Endothelial cell of umbilical vein (primary cell): ENCODE results near the gene INSYN2B. TPM values are rescaled to one million over a fixed set of nuclear protein-coding genes. Genes with fewer than 3 reads are reported as not detected.

ENCODE experiments used
- BruUV-seq: library from RNA; stranded (reverse); fragments of 400-500 nt; replicated peaks from 2 replicates; lab custom pipeline; 2021; lab: Mats Ljungman, UMichigan
- CTCF ChIA-PET: fragments of 300-600, 350-600 bp; sonication (Branson Sonifier 250); formaldehyde crosslinking; loops from one replicate; lab custom pipeline; 2021; ENCODE audit warnings: antibody characterized with exemption, inconsistent platforms; lab: Charles Lee
- POLR2A ChIA-PET: fragments of 300-600, 350-600 bp; sonication (Branson Sonifier 250); formaldehyde crosslinking; loops from one replicate; lab custom pipeline; 2021; ENCODE audit warnings: antibody characterized with exemption, inconsistent platforms; lab: Charles Lee
- DNase-seq: peaks from one replicate; pipeline ENCODE4 v3.0.0-alpha.2; 2011; ENCODE audit warnings: low read depth, low spot score
- FAIRE-seq: peaks from 2 replicates; lab custom pipeline; 2011; peaks lifted over from hg19 to GRCh38; lab: Jason Lieb, UNC
- H2AFZ ChIP-seq: 2 replicates; pipeline ENCODE4 v1.6.0; 2012; ENCODE audit warnings: low read depth, low read length, control low read depth, inconsistent platforms
- H3K27ac ChIP-seq: 2 replicates; pipeline ENCODE4 v1.5.1; 2011; ENCODE audit warnings: low read depth, mild to moderate bottlenecking, control low read depth, low read length, moderate library complexity; ENCODE audit not compliant: insufficient read depth
- H3K27me3 ChIP-seq, 2 experiments: 2 replicates each; pipeline versions ENCODE4 v1.6.0 to v1.6.1; 2011; ENCODE audit warnings: low read length in 2 of 2, mixed read lengths in 1 of 2; ENCODE audit not compliant: control insufficient read depth in 2 of 2, insufficient read depth in 2 of 2
- H3K36me3 ChIP-seq, 2 experiments: 2 replicates in 1 of 2; 3 replicates in 1 of 2; pipeline ENCODE4 v1.5.1; 2011; ENCODE audit warnings: low read length in 2 of 2, mild to moderate bottlenecking in 1 of 2, moderate library complexity in 1 of 2; ENCODE audit not compliant: control insufficient read depth in 2 of 2, insufficient read depth in 2 of 2; ENCODE audit errors: extremely low read depth in 1 of 2
- H3K4me1 ChIP-seq: 3 replicates; pipeline ENCODE4 v1.5.1; 2011; ENCODE audit warnings: mild to moderate bottlenecking, low read length; ENCODE audit not compliant: control insufficient read depth, insufficient read depth; ENCODE audit errors: extremely low read depth
- H3K4me2 ChIP-seq: 2 replicates; pipeline ENCODE4 v1.6.1; 2011; ENCODE audit warnings: low read length, control low read depth, mixed read lengths; ENCODE audit not compliant: insufficient read depth
- H3K4me3 ChIP-seq, 3 experiments: fragments of 200-600 bp in 1 of 3; sonication (generic), shearing (Covaris generic) in 1 of 3; replicated peaks in 1 of 3; 2 replicates each; pipeline ENCODE4 v1.5.1; 2011 to 2016; ENCODE audit warnings: control low read depth in 3 of 3, low read length in 3 of 3, mild to moderate bottlenecking in 2 of 3, inconsistent platforms in 1 of 3, low read depth in 1 of 3, moderate library complexity in 1 of 3; ENCODE audit not compliant: insufficient read depth in 1 of 3
- H3K79me2 ChIP-seq: 2 replicates; pipeline ENCODE4 v1.6.0; 2012; ENCODE audit warnings: low read length, inconsistent platforms; ENCODE audit not compliant: control insufficient read depth, insufficient read depth
- H3K9ac ChIP-seq: replicated peaks from 2 replicates; pipeline ENCODE3; 2011; ENCODE audit warnings: low read length, control low read depth; ENCODE audit not compliant: insufficient read depth; ENCODE audit errors: extremely low read depth
- H3K9me1 ChIP-seq: replicated peaks from 3 replicates; pipeline ENCODE4 v1.6.0; 2011; ENCODE audit warnings: mild to moderate bottlenecking, low read length; ENCODE audit not compliant: control insufficient read depth, insufficient read depth; ENCODE audit errors: extremely low read depth
- H3K9me3 ChIP-seq: replicated peaks from 2 replicates; pipeline ENCODE4 v1.5.1; 2012; ENCODE audit warnings: low read length, inconsistent platforms; ENCODE audit not compliant: control insufficient read depth, insufficient read depth
- H4K20me1 ChIP-seq: replicated peaks from 2 replicates; pipeline ENCODE3; 2011; ENCODE audit warnings: mild to moderate bottlenecking, low read length; ENCODE audit not compliant: control insufficient read depth, insufficient read depth; ENCODE audit errors: extremely low read depth
- EZH2 ChIP-seq: IDR thresholded peaks from 2 replicates; pipeline ENCODE4 v1.6.1; 2012; ENCODE audit warnings: borderline replicate concordance, low read depth, mild to moderate bottlenecking, moderate library complexity, low read length, inconsistent platforms; ENCODE audit not compliant: severe bottlenecking
- FOS ChIP-seq: IDR thresholded peaks from 2 replicates; pipeline ENCODE4 v1.6.1; 2011; ENCODE audit warnings: mild to moderate bottlenecking, low read length, moderate library complexity, borderline replicate concordance; ENCODE audit not compliant: insufficient read depth
- GATA2 ChIP-seq: IDR thresholded peaks from 2 replicates; pipeline ENCODE4 v1.7.0; 2011; ENCODE audit warnings: low read depth, mild to moderate bottlenecking, moderate library complexity, mixed read lengths, low read length; ENCODE audit not compliant: insufficient read length, insufficient read depth
- MYC ChIP-seq: IDR thresholded peaks from one replicate; pipeline ENCODE4 v1.6.1; 2011; ENCODE audit warnings: mild to moderate bottlenecking, low read depth, low read length
- POLR2A ChIP-seq: IDR thresholded peaks from 2 replicates; pipeline ENCODE4 v1.6.1; 2012; ENCODE audit warnings: low read depth, mild to moderate bottlenecking, control low read depth, low read length
- POLR2AphosphoS5 ChIP-seq: IDR thresholded peaks from 2 replicates; pipeline ENCODE4 v1.6.1; 2012; ENCODE audit warnings: low read depth, mild to moderate bottlenecking, control low read depth, low read length, moderate library complexity; ENCODE audit not compliant: insufficient read depth
- dilution Hi-C: fragments of 300-500 bp; cut with MboI; formaldehyde crosslinking; loops from one replicate; pipeline ENCODE4 v1.15.0; 2019; ENCODE audit warnings: low sequenced_read_pairs; ENCODE audit not compliant: extremely low pct_ligation_motif_present
- intact Hi-C: fragments of 100-400 bp; cut with micrococcal nuclease; formaldehyde crosslinking; loops from one replicate; pipeline ENCODE4 v1.10.0; 2022
- polyA plus RNA-seq, 4 experiments: library from polyadenylated mRNA; depleted of rRNA in 3 of 4; stranded (reverse) in 3 of 4; unstranded in 1 of 4; fragments of >200 nt; gene quantifications; 2 replicates each; pipeline versions ENCODE4 v1.2.1 to v1.2.3, GENCODE V29; 2011 to 2012; ENCODE audit warnings: missing spikeins in 1 of 4
- total RNA-seq: library from RNA; stranded (reverse); gene quantifications from 2 replicates; pipeline ENCODE4 v1.2.3, GENCODE V29; 2021
- TF ChIP-seq, protein P1 (sequence below), 2 donors: IDR thresholded peaks; 1 replicate in 1 of 2; 2 replicates in 1 of 2; pipeline ENCODE4 v1.5.1; 2011; ENCODE audit warnings: low read length in 2 of 2, mild to moderate bottlenecking in 2 of 2, moderate library complexity in 2 of 2, control low read depth in 1 of 2, inconsistent platforms in 1 of 2, low read depth in 1 of 2; ENCODE audit not compliant: insufficient read depth in 1 of 2; ENCODE audit errors: extremely low read depth in 1 of 2
- TF ChIP-seq, protein P2 (sequence below): IDR thresholded peaks from 2 replicates; pipeline ENCODE4 v1.6.1; 2011; ENCODE audit not compliant: insufficient read depth, insufficient read length

The INSYN2B gene
- total and polyA plus RNA-seq, 2 donors (not counting 3 experiments of a cell fraction or from before 2014, with no cell fraction given) = 8.2 to 17.1 TPM

DNA sequence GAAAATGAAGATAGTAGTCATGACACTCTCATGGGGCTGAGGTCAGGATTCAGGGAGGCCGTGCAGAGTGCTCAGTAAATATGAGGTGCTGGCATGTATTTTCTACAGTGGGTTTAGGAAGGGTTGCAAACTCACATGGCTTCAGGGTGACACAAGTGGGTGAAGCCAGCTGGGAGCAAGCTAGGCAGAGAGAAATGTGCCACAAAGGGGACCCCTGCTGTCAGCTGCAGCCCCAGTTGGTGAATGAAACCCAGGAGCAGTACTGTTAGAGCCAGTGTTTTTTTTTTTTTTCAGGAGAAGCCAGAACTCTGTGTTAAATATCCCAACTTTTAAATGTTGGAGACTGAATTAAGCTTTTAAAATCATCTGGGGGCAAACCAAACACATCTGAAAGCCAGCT lies 75.3 kb downstream of the INSYN2B start:
- CTCF ChIA-PET = interaction anchor here (0.6 to 1.9 kb wide), 3 partner anchors 73 to 203 kb away, joined by 3 to 17 read pairs (median 3); partner anchors contain the start of gene INSYN2B
- Histone ChIP-seq H3K27me3 (no peaks in the 10 kb centered on the region), H3K36me3 (no peaks in the 10 kb centered on the region), H3K27ac (no peak overlapping the region), H3K4me2 (no peak overlapping the region), H3K79me2 (peaks cover 2% of the 10 kb centered on the region), H3K4me3 (no peak overlapping the region), H3K9ac (no peak overlapping the region), H3K4me1 (no peaks in the 10 kb centered on the region), H2AFZ (no peak overlapping the region), H3K9me3 (no peaks in the 10 kb centered on the region), H4K20me1 (no peaks in the 10 kb centered on the region), H3K9me1 (no peaks in the 10 kb centered on the region)
- BruUV-seq = no TSS peak
- intact Hi-C loops = no loop called here
- dilution Hi-C loops = no loop called here
- FAIRE-seq (no peak), DNase-seq (no peak)
- POLR2A ChIA-PET = no interaction called here
- TF ChIP-seq MYC (no peak), FOS (no peak), POLR2A (no peak), GATA2 (no peak), EZH2 (no peak), POLR2AphosphoS5 (no peak)
- TF ChIP-seq, protein P1, sequence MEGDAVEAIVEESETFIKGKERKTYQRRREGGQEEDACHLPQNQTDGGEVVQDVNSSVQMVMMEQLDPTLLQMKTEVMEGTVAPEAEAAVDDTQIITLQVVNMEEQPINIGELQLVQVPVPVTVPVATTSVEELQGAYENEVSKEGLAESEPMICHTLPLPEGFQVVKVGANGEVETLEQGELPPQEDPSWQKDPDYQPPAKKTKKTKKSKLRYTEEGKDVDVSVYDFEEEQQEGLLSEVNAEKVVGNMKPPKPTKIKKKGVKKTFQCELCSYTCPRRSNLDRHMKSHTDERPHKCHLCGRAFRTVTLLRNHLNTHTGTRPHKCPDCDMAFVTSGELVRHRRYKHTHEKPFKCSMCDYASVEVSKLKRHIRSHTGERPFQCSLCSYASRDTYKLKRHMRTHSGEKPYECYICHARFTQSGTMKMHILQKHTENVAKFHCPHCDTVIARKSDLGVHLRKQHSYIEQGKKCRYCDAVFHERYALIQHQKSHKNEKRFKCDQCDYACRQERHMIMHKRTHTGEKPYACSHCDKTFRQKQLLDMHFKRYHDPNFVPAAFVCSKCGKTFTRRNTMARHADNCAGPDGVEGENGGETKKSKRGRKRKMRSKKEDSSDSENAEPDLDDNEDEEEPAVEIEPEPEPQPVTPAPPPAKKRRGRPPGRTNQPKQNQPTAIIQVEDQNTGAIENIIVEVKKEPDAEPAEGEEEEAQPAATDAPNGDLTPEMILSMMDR (IDR thresholded peaks at IDR 0.05; ENCODE audit: extremely low read depth in 1 of 2, insufficient read depth in 1 of 2, low read depth in 1 of 2, low read length in 2 of 2) = no peak
- TF ChIP-seq, protein P2, sequence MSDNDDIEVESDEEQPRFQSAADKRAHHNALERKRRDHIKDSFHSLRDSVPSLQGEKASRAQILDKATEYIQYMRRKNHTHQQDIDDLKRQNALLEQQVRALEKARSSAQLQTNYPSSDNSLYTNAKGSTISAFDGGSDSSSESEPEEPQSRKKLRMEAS = no peak
